GM03348 (cell line): ENCODE results near the gene SH2D1B.
"Not testable (repeated sequence)": the region's sequence is repeated elsewhere in the genome, so short reads cannot be mapped to it uniquely, and the experiment has no call there.

Source experiments
- DNase-seq: peaks from one replicate; pipeline ENCODE4 v3.0.0; 2012; ENCODE audit warnings: low spot score

Gene SH2D1B, protein sequence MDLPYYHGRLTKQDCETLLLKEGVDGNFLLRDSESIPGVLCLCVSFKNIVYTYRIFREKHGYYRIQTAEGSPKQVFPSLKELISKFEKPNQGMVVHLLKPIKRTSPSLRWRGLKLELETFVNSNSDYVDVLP

DNA sequence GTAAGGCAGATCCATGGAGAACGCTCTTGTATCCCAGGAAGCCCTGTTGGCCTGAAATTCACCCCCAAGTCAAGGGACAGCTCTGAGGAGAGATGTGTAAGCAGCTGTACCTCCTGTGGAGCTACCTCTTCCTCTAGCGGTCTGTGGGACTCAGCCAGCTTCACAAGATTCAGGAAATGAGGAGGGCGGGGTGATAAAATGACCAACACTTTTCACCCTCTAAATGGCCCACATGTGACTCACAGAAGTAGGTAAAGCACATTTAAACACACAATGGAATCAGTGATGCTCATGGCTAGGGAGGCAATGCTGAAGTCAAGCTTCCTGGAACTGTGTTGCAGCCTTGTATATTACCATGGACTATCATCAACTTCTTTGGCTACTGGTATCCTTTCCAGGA lies at the start of gene SH2D1B:
Gene SH2D1B, minus strand, starts transcription at position 135 of the 400 bp plus-strand sequence. Its CDS starts 120 bp downstream, at position 15.
- DNase-seq = no peak

DNA sequence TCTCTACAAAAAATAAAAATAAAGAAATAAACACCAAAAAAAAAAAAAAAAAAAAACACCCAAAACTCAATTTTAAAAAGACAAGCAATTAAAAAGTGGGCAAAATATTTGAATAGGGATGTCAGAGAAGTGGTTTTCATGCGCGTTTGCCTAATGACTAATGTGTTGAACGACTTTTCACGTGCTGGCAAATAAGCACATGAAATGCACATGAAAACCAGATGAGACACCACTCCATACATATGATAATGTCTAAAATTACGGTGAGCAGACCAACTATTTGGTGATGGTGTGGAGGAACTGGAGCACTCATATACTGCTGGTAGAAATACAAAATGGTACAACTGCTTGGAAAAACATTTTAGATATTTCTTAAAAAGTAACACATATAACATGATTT lies 46.3 kb upstream of the SH2D1B start:
- DNase-seq = peak; percentile 12

DNA sequence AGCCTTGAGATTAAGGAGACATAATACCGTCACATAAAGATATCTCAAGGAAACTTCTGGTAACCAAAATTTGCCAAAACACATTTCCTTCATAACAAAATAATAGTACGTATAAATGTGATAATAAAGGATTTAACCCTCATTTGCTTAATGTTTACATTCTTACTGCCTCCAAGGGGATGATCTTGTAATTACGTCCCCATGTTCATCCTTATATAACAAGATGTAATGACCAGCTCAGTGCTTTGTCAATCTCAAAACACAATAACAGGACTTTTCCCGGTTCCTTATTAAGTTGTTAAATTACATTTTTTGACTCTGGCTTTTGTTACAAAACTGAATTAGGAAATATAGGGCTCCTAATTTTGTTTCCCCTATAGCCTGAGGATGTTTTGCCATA lies 44.4 kb upstream of the SH2D1B start:
- no peak for DNase-seq

DNA sequence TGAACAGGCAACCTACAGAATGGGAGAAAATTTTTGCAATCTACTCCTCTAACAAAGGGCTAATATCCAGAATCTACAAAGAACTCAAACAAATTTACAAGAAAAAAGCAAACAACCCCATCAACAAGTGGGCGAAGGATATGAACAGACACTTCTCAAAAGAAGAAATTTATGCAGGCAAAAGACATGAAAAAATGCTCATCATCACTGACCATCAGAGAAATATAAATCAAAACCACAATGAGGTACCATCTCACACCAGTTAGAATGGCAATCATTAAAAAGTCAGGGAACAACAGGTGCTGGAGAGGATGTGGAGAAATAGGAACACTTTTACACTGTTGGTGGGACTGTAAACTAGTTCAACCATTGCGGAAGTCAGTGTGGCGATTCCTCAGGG lies 42.4 kb upstream of the SH2D1B start:
- not testable (repeated sequence) for DNase-seq

DNA sequence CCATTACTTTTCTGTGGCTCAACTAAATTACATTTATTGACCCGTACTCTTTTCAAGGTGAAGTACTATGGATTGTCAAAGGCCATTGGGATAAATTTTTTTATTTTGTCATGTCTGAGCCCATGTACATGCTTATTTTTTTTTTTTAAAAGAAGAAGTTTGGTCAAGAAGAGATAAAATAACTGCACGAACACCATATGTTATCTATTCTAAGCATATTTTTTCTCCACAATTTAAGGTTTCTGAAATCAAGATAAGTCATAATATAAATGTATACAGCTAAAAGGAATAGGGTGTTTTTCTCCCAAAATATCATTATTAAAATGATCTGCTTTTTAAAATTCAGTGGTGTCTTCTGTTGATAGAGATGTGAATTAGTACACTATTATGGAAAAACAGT lies 35.0 kb upstream of the SH2D1B start:
- DNase-seq = no peak

DNA sequence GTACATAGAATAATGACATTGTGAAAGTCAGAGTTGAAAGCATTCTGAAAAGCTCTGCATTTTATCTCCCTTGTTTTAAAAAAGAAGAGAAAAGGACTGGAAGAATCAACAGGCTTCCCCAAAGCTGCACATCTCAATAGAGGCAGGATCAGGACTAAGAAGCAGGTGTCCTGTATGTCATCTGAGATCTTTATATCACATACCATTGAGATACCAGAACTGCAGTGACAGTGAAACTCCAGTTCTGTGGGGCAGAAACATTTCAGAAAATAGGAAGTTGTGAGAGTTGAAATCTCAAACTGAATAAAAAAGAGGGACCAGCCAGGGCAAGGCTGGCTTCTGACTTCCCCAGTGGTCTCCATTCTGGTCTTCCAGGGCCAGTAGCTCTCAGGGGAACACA lies 33.0 kb upstream of the SH2D1B start:
- DNase-seq = no peak

DNA sequence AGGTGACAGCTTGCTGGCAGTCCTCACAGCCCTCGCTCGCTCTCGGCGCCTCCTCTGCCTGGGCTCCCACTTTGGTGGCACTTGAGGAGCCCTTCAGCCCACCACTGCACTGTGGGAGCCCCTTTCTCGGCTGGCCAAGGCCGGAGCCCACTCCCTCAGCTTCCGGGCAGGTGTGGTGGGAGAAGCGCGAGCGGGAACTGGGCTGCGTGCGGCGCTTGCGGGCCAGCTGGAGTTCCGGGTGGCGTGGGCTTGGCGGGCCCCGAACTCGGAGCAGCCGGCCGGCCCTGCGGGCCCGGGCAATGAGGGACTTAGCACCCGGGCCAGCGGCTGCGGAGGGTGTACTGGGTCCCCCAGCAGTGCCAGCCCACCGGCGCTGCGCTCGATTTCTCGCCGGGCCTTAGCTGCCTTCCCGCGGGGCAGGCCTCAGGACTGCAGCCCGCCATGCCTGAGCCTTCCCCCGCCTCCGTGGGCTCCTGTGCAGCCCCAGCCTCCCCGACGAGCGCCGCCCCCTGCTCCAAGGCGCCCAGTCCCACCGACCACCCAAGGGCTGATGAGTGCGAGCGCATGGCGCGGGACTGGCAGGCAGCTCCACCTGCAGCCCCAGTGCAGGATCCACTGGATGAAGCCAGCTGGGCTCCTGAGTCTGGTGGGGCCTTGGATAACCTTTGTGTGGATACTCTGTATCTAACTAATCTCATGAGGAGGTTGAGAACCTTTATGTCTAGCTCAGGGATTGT lies 21.2 kb upstream of the SH2D1B start:
- not testable (repeated sequence) for DNase-seq

DNA sequence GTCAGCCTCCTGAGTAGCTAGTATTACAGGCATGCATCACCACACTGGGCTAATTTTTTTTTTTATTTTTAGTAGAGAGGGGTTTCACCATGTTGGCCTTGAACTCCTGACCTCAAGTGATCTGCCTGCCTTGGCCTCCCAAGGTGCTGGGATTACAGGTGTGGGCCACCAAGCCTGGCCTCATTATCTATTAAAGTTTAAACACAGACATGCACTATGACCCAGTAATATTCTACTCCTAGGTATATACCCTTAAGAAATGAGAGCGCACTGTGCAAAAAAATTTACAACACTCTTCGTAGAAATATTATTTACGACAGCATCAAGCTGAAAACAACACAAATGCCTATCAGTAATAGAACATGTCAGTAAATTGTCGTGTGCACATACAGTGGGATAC lies 18.6 kb upstream of the SH2D1B start:
- DNase-seq = no peak

DNA sequence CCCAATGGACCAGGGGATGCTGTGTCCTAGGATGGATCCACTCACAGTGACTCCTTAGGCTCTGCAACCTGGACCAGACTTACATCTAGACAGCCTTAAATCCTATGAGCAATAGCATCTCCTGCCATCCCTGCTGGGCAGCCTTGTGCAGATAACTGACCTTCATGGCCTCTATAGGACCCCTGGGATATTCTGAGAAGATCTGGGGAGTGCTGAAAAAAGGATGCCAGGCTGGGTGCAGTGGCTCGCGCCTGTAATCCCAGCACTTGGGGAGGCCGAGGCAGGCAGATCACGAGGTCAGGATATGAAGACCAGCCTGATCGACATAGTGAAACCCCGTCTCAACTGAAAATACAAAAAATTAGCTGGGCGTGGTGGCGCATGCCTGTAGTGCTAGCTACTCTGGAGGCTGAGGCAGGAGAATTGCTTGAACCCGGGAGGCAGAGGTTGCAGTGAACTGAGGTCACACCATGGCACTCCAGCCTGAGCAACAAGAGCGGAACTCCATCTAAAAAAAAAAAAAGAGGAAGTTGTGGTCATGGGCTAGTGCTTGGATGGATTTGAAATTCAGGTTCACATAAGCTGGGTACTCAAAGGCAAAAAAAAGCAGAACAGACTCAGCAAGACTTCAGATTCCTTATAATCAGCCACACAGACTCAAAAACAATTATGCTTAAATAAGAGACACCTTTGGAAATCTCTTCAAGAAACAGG lies 10.9 kb upstream of the SH2D1B start:
- no peak for DNase-seq

DNA sequence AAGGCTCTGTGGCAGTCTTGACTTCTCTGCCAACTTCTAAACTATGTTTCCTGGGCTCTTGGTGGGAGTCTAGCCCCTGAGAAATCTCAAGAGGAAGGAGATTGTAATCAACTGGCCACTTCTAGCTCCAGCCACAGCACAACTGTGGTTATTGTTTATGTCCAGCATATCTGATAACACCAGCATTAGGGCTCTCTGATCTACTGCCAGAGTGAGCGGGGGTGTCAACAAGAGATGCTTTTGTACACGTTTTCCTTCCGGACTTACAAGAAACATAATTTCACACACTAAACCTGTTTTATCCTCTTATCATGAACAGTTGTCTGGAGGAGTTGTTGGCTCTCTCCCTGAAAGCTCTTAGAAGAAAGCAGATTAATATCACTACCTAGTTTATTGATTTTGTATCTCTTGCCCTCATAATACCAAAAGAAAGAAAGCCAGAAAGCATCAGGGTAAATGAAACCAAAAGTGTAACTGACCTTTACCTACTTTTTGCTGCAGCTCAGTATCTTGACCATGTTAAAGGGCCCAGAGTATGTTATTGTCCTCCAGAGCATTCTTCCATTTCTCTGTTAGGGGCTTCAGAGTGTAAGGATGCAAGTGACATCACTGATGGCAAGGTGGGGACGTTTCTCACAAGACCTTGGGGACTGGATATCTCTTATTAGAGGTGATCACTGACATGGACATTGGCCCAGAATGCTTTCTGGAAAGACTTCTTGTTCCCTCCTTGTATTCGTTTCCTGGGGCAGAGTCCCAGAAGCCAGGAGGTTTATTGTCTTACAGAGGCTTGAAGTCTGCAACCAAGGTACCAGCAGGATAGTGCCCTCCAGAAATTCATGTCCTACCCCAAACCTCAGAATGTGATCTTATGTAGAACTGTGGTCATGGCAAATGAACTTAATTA lies 9.6 kb upstream of the SH2D1B start:
- no peak for DNase-seq

DNA sequence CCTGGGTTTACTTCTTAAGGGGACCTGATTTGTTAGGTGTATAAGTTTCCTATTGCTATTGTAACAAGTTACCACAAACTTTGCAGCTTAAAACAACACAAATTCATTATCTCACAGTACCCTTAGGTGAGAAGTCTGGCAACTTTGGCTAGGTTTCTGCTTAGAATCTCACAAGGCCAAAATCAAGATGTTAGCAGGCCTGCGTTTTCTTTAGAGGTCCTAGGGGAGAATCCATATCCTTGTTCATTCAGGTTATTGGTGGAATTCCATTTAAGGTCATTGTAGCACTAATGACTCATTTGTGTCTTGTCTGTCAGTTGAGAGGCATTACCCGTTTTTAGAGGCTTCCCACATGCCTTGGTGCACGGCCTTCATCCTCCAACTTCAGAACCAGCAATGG lies 8.2 kb upstream of the SH2D1B start:
- DNase-seq = no peak

DNA sequence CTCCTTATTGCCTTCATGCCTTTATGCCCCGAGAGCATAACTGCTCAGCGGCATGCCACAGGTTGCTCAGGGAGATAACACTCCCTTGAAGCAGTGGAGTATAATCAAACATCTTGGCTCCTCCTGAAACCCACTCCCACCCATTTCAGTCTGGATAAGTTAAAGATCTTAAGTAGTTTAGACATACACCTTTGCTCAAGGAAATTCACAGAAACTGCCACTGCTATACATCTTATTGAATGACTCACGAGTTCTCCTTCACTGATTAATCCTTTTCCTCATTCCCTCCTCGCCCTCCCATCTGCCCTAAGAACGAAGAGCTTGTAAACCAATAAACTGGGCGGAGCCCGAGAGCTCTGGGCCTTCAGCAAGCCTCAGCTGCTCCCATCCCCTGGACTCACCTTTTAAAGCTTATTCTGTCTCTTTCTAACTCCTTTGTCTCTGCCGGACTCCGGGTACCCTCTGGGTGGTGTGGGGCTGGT lies 7.6 kb upstream of the SH2D1B start:
- DNase-seq = not testable (repeated sequence)

DNA sequence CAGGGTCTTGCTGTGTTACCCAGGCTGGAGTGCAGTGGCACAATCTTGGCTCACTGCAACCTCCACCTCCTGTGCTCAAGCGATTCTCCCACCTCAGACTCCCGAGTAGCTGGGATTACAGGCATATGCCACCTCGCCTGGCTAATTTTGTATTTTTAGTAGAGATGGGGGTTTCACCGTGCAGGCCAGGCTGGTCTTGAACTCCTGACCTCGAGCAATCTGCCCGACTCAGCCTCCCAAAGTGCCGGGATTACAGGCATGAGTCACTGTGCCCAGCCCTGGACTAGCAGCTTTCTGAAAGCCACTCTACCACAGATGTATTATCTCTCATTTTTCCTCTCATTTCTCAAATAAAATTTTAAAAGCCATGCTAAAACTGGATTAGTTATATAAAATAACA lies 6.6 kb upstream of the SH2D1B start:
- DNase-seq = not testable (repeated sequence)

DNA sequence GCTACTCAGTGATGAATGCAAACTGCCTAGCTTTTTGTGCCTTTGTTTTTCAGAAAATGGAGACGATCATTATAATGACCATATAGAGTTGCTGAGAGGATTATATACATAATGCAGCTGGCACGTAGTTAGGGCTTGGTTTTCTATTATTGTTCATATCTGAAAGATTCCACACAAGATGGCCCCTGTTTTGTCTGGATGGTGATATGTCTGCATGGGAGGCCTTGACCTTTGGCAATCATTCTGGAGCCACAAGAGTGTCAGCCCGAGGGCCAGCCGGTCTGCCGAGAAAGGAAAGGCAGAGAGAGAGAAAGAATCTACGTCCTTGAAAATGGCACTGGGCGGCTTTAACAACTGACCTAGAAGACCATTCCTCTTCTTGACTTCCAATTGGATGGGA lies 5.7 kb upstream of the SH2D1B start:
- DNase-seq = no peak

DNA sequence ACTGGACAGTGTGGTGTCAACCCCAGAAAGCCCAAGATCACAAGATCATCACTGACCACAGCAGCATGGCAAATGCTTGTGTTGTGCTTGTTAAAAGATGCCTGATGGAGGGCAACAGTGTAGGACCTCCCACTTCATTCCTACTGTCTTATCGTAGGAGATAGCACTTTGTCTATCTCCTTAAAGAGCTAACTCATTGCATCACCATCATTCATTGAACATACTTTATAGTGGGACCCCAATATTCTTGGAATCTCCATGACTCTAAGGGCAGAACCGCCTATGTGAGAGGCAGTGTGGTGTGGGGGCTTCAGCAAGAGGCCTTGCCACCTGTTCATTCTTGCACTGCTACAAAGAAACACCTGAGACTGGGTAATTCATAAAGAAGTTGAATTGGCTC lies 5.0 kb upstream of the SH2D1B start:
- no peak for DNase-seq

DNA sequence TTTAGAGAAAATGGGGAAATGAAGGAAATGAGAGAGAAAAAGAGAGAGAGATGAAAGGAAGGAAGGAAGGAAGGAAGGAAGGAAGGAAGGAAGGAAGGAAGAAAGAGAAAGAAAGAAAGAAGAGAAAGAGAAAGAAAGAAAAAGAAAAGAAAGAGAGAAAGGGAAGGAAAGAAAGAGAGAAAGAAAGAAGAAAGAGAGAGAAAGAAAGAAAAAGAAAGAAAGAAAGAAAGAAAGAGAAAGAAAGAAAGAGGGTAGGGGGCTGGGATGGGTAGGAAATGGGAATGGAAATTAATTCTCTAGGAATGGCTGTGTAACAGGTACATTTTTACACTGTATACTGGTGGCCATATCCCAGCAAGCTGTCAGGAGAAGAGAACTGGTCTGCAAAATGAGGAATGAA lies 4.3 kb upstream of the SH2D1B start:
- DNase-seq = no peak

DNA sequence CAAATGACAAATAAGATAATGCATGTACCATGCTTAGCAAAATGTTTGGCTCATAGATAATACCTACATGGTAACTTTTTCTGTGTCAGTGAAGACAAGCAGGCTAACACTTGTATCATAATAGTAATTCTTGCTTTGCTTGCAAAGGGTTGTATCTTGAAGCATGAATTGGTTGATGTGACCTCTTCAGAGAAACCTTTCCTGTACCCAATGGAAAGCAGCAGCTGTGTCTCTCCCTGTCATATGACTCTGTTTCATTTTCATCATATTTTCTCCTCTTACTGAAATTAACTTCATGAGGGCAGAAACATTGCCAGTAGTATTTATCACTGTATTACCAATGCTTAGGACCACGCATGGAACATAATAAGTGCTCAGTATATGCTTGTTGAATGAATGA lies 4.4 kb downstream of the SH2D1B start:
- no peak for DNase-seq

DNA sequence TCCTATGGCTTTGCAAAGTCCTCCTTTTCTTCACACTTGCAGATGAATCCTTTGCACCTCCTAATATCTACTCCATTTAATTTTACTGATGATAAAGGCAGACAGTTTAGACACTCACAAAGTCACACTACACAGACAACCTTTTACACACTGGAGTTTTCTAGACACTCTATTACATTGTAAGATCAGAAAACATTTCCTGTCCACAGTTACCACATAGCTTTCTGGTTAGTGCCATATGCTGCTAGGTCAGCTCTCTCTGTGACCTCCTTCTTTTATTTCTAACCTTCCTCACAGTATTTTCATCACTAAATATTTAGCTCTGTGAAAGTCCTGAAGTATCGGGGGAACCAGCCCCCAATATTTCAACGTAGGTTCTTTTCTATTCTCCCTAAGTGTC lies 5.1 kb downstream of the SH2D1B start:
- no peak for DNase-seq

DNA sequence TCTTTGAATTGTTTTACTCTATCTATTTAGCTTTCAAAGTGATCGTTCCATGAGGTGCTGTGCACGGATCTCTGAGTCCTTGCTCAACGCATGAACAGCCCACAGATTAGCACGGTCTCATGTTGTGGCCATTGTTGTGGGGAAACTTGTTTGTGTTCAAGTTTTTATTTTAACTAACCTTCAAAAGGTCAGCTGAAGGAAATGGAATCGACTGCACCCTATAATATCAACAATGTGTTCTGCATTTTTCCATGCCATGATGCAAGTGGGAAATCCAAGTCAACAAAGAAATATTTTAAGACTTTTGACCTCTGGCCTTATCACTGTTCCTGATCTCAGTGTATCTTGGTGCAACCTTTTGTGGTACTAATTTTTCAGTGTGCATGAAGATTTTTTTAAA lies 6.1 kb downstream of the SH2D1B start:
- no peak for DNase-seq

DNA sequence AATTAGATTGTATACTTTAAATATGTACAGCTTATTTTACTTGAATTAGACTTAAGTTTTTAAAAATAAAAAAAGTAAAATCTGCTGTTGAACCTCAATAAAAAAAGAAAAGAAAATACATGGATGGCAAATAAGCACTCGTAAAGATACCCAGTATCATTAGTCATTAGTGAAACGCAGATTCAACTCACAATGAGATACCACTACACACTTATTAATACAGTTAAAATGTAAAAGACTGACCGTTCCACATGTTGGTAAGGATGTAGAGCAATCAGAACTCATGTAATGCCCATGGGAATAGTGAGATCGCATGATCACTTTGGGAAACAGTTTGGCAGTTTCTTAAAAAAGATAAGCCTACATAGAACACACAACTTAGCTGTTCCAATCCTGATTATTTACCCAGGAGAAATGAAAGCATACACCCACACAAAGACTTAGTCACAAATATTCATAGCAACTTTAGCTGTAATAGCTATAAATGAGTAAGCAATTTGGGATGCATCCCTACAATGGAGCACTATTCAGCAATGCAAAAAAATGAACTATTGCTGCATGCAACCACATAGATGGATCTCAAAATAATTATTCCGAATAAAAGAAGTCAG lies 7.3 kb downstream of the SH2D1B start:
- peak; percentile 64 for DNase-seq

DNA sequence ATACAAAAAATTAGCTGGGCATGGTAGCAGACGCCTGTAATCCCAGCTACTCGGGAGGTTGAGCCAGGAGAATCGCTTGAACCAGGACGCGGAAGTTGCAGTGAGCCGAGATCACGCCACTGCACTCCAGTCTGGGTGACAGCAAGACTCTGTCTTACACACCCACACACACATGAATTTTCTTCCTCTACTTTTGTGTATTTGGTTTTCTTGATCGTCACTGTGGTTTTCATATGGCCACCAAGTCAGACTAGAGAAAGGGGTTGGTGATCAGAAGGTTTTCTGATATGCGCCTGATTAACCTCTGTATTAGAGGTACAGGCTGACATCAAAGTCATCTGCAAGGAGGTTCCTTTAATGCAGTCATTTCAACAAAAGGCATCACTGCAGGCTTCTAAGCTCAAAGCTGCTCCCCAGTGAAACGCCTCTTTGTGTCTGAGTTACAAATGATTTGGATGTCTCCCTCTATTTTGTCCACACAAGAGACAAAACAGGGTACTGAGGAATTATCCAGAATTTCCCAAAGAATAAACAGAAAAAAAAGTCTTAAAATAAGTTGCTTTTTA lies 11.1 kb downstream of the SH2D1B start:
- no peak for DNase-seq
